Urothelium cell line (cell line): Measurements from ENCODE around the gene VPS45.

Source experiments
- DNase-seq: peaks from one replicate; pipeline ENCODE4 v3.0.0; 2011; ENCODE audit warnings: low spot score, mixed read lengths
- FAIRE-seq: peaks from 2 replicates; lab custom pipeline; 2011; peaks lifted over from hg19 to GRCh38; lab: Jason Lieb, UNC

The VPS45 gene

GRCh38 chr1:150069923-150070322, 2.3 kb downstream of the VPS45 start:
- DNase-seq (no peak), FAIRE-seq (no peak)

- no peak for DNase-seq
- FAIRE-seq = no peak
These were observed 5.4 kb downstream of the VPS45 start for GRCh38 chr1:150072959-150073358.

- FAIRE-seq = no peak
- DNase-seq = no peak
These were observed 5.9 kb downstream of the VPS45 start for GRCh38 chr1:150073516-150073915.

GRCh38 chr1:150076066-150076465, 8.5 kb downstream of the VPS45 start:
- FAIRE-seq (no peak), DNase-seq (no peak)

GRCh38 chr1:150076985-150077384, 9.4 kb downstream of the VPS45 start:
- FAIRE-seq (no peak), DNase-seq (no peak)

- no peak for FAIRE-seq
- no peak for DNase-seq
These were observed 13.2 kb downstream of the VPS45 start for GRCh38 chr1:150080784-150081183.

- FAIRE-seq (no peak), DNase-seq (no peak)
These were observed 14.9 kb downstream of the VPS45 start for GRCh38 chr1:150082494-150082893.

GRCh38 chr1:150083907-150084306, 16.3 kb downstream of the VPS45 start:
- DNase-seq (no peak), FAIRE-seq (no peak)

- no peak for FAIRE-seq
- DNase-seq = no peak
These were observed 17.8 kb downstream of the VPS45 start for GRCh38 chr1:150085406-150085805.

GRCh38 chr1:150087415-150087814, 19.8 kb downstream of the VPS45 start:
- DNase-seq = no peak

GRCh38 chr1:150089846-150090520, 22.4 kb downstream of the VPS45 start:
- DNase-seq (no peak), FAIRE-seq (no peak)

More at GRCh38 chr1:150087415-150087814, 19.8 kb downstream of the VPS45 start:
- no peak for FAIRE-seq

GRCh38 chr1:150092180-150092791, 24.7 kb downstream of the VPS45 start:
- DNase-seq (no peak), FAIRE-seq (no peak)

GRCh38 chr1:150093805-150094204, 26.2 kb downstream of the VPS45 start:
- FAIRE-seq (no peak), DNase-seq (no peak)

- FAIRE-seq (no peak), DNase-seq (no peak)
These were observed 27.2 kb downstream of the VPS45 start for GRCh38 chr1:150094734-150095265.

GRCh38 chr1:150102986-150103385, 35.4 kb downstream of the VPS45 start:
- DNase-seq = no peak
- FAIRE-seq = no peak

- FAIRE-seq = no peak
- DNase-seq = no peak
These were observed 38.8 kb downstream of the VPS45 start for GRCh38 chr1:150106341-150106740.

GRCh38 chr1:150109586-150109985, 42.0 kb downstream of the VPS45 start:
- FAIRE-seq (no peak), DNase-seq (no peak)

- FAIRE-seq = no peak
- no peak for DNase-seq
These were observed 42.5 kb downstream of the VPS45 start for GRCh38 chr1:150110116-150110515.

GRCh38 chr1:150111670-150112069, 44.1 kb downstream of the VPS45 start:
- DNase-seq = no peak
- no peak for FAIRE-seq

- FAIRE-seq (no peak), DNase-seq (no peak)
These were observed 47.5 kb downstream of the VPS45 start for GRCh38 chr1:150115121-150115520.

- DNase-seq (no peak), FAIRE-seq (no peak)
These were observed 51.1 kb downstream of the VPS45 start for GRCh38 chr1:150118716-150119115.

GRCh38 chr1:150121236-150121862, 53.8 kb downstream of the VPS45 start:
- DNase-seq = no peak
- FAIRE-seq = no peak
